Aorta (tissue), 5 donors: ENCODE measurements around the gene TRIM72. TPM values are rescaled to one million over a fixed set of nuclear protein-coding genes. Genes with fewer than 3 reads are reported as not detected.
"Not testable (repeated sequence)": the region's sequence is repeated elsewhere in the genome, so short reads cannot be mapped to it uniquely, and the experiment has no call there.

Experiments
- ATAC-seq: fragments of 200-7000 bp; cut with Tn5 transposase; one replicate; pipeline ENCODE4 v1.9.1; 2022; ENCODE audit warnings: moderate library complexity; ENCODE audit not compliant: low FRiP score
- DNase-seq, 2 donors: peaks; one replicate each; pipeline ENCODE4 v3.0.0-alpha.2; 2020
- H3K27ac ChIP-seq, 2 donors: one replicate each; pipeline ENCODE4 v1.5.1; 2013; ENCODE audit warnings: low read length in 2 of 2, mild to moderate bottlenecking in 2 of 2, moderate library complexity in 2 of 2, control low read depth in 1 of 2, inconsistent platforms in 1 of 2, low read depth in 1 of 2
- H3K27me3 ChIP-seq, 2 donors: one replicate each; pipeline ENCODE4 v1.6.1; 2013; ENCODE audit warnings: control low read depth in 1 of 2, low read length in 1 of 2, mild to moderate bottlenecking in 1 of 2, moderate library complexity in 1 of 2; ENCODE audit not compliant: insufficient read depth in 2 of 2, control insufficient read depth in 1 of 2
- H3K36me3 ChIP-seq, 2 donors: one replicate each; pipeline ENCODE4 v1.6.1; 2013; ENCODE audit warnings: control low read depth in 1 of 2, low read length in 1 of 2, mild to moderate bottlenecking in 1 of 2; ENCODE audit not compliant: insufficient read depth in 2 of 2, control insufficient read depth in 1 of 2
- H3K4me1 ChIP-seq, 2 donors: one replicate each; pipeline ENCODE4 v1.6.1; 2013; ENCODE audit warnings: low read length in 2 of 2, control low read depth in 1 of 2, mild to moderate bottlenecking in 1 of 2, moderate library complexity in 1 of 2; ENCODE audit not compliant: insufficient read depth in 2 of 2, control insufficient read depth in 1 of 2
- H3K4me3 ChIP-seq, 2 donors: one replicate each; pipeline ENCODE4 v1.5.1; 2013; ENCODE audit warnings: low read length in 2 of 2, control low read depth in 1 of 2, mild to moderate bottlenecking in 1 of 2
- H3K9me3 ChIP-seq: one replicate; pipeline ENCODE4 v1.6.1; 2013; ENCODE audit warnings: mild to moderate bottlenecking, low read length; ENCODE audit not compliant: control insufficient read depth
- WGBS, 2 donors: extraction: QIAGEN DNeasy Blood & Tissue Kit; methylation state at CpG; one replicate each; pipeline ENCODE4 v1.1.7; 2013; 5-methylcytosine and 5-hydroxymethylcytosine counted together
- intact Hi-C, 2 donors: fragments of 100-400 bp; cut with DNase I; formaldehyde crosslinking; loops; one replicate each; pipeline versions ENCODE4 v1.14.2 to v1.15.0; 2022
- polyA plus RNA-seq, 2 donors: library from polyadenylated mRNA; stranded (reverse); fragments of 200-250 nt; gene quantifications; one replicate each; pipeline ENCODE4 v1.2.3, GENCODE V29; 2013
- total RNA-seq, 2 donors: library from RNA; stranded (reverse); fragmentation: NEBNext Ultra II Directional; extraction: Animal tissue kit (Norgen Biotek cat#: 25700); gene quantifications; one replicate each; pipeline ENCODE4 v1.2.1, GENCODE V29; 2021
- donor health status: healthy with polysubstance abuse.
- donor health status: Bipolar disorder and iron deficiency.
- donor health status: DM: no; HTN: no; CAD: no.
- donor health status: DM: no; HTN: no; CAD: no.
- donor health status: DM: yes; HTN: yes; CAD: no.

TRIM72 gene
- total and polyA plus RNA-seq, 4 donors, result 0.05 to 0.24 TPM; not detected in 2

GRCh38 chr16:31269541-31269940, 55.6 kb downstream of the TRIM72 start:
- Histone ChIP-seq H3K4me1 (no peaks in the 10 kb centered on the region), H3K9me3 (no peaks in the 10 kb centered on the region), H3K4me3 (no peak overlapping the region), H3K27ac (no peak overlapping the region), H3K27me3 (no peaks in the 10 kb centered on the region), H3K36me3 (no peaks in the 10 kb centered on the region)
- peak in 1 of 2 donors; percentile 21 for DNase-seq
- ATAC-seq, result no peak
- intact Hi-C loops, result no loop called here
- WGBS, 2 donors, result 56 to 64% methylated on average over 2 of the region's 2 CpGs

GRCh38 chr16:31269973-31270372, 56.1 kb downstream of the TRIM72 start:
- intact Hi-C loops, H3K27me3 ChIP-seq, DNase-seq, ATAC-seq, H3K4me3 ChIP-seq, H3K36me3 ChIP-seq, H3K4me1 ChIP-seq, H3K27ac ChIP-seq, H3K9me3 ChIP-seq: not testable (repeated sequence)
- 68 to 86% methylated on average over 3 of the region's 3 CpGs for WGBS, 2 donors

GRCh38 chr16:31270795-31271194, 56.9 kb downstream of the TRIM72 start:
- DNase-seq, result no peak
- H3K4me3 ChIP-seq, result no peak overlapping the region
- no peaks in the 10 kb centered on the region for H3K4me1 ChIP-seq
- no peaks in the 10 kb centered on the region for H3K27me3 ChIP-seq
- H3K27ac ChIP-seq, result no peak overlapping the region
- H3K36me3 ChIP-seq, result no peaks in the 10 kb centered on the region
- ATAC-seq, result no peak
- intact Hi-C loops, result no loop called here
- no peaks in the 10 kb centered on the region for H3K9me3 ChIP-seq
- WGBS, 2 donors, result 77 to 78% methylated on average over 5 of the region's 5 CpGs

GRCh38 chr16:31271621-31272190, 57.8 kb downstream of the TRIM72 start:
- peak in 1 of 2 donors; percentile 54 for DNase-seq
- Histone ChIP-seq H3K27me3 (peaks cover 0 to under 1% of the 10 kb centered on the region in 2 donors), H3K4me1 (no peaks in the 10 kb centered on the region), H3K4me3 (no peak overlapping the region), H3K9me3 (no peaks in the 10 kb centered on the region), H3K36me3 (no peaks in the 10 kb centered on the region), H3K27ac (no peak overlapping the region)
- intact Hi-C loops, result no loop called here
- no peak for ATAC-seq
- WGBS, 2 donors, result 62 to 64% methylated on average over 16 of the region's 16 CpGs

- 73 to 74% methylated on average over 7 of the region's 7 CpGs for WGBS, 2 donors
- H3K36me3 ChIP-seq, result no peaks in the 10 kb centered on the region
- peaks cover 0 to 2% of the 10 kb centered on the region in 2 donors for H3K27me3 ChIP-seq
- no peak overlapping the region for H3K27ac ChIP-seq
- no peak for DNase-seq
- no peak for ATAC-seq
- H3K4me1 ChIP-seq, result no peaks in the 10 kb centered on the region
- H3K4me3 ChIP-seq, result no peak overlapping the region
- no peaks in the 10 kb centered on the region for H3K9me3 ChIP-seq
- intact Hi-C loops, result no loop called here
Observed at GRCh38 chr16:31273187-31273586, 59.3 kb downstream of the TRIM72 start.

- no peaks in the 10 kb centered on the region for H3K4me1 ChIP-seq
- ATAC-seq (no peak), DNase-seq (peak in 1 of 2 donors; percentile 46)
- 85 to 86% methylated on average over 3 of the region's 3 CpGs for WGBS, 2 donors
- intact Hi-C loops, result no loop called here
- no peaks in the 10 kb centered on the region for H3K9me3 ChIP-seq
- no peak overlapping the region for H3K27ac ChIP-seq
- H3K4me3 ChIP-seq, result no peak overlapping the region
- no peaks in the 10 kb centered on the region for H3K36me3 ChIP-seq
- H3K27me3 ChIP-seq, result peaks cover 0 to 2% of the 10 kb centered on the region in 2 donors
Observed at GRCh38 chr16:31273676-31274075, 59.8 kb downstream of the TRIM72 start.

GRCh38 chr16:31274831-31275816, 61.2 kb downstream of the TRIM72 start:
- no peak overlapping the region for H3K27ac ChIP-seq
- H3K27me3 ChIP-seq, result peaks cover 0 to 2% of the 10 kb centered on the region in 2 donors
- DNase-seq (peak in 1 of 2 donors; percentile 13), ATAC-seq (no peak)
- 83 to 84% methylated on average over 15 of the region's 15 CpGs for WGBS, 2 donors
- H3K4me1 ChIP-seq, result no peaks in the 10 kb centered on the region
- H3K36me3 ChIP-seq, result no peaks in the 10 kb centered on the region
- intact Hi-C loops, result no loop called here
- H3K4me3 ChIP-seq, result no peak overlapping the region
- H3K9me3 ChIP-seq, result no peaks in the 10 kb centered on the region

- H3K36me3 ChIP-seq, result no peaks in the 10 kb centered on the region
- peaks cover 0 to 2% of the 10 kb centered on the region in 2 donors for H3K27me3 ChIP-seq
- intact Hi-C loops, result no loop called here
- DNase-seq (peak in 1 of 2 donors; percentile 24), ATAC-seq (no peak)
- H3K4me1 ChIP-seq, result no peaks in the 10 kb centered on the region
- no peak overlapping the region for H3K27ac ChIP-seq
- no peak overlapping the region for H3K4me3 ChIP-seq
- no peaks in the 10 kb centered on the region for H3K9me3 ChIP-seq
- 75 to 80% methylated on average over 5 of the region's 5 CpGs for WGBS, 2 donors
Observed at GRCh38 chr16:31276600-31276999, 62.7 kb downstream of the TRIM72 start.
